Measurements from ENCODE around the gene SNAPC4.

Gene SNAPC4

DNA sequence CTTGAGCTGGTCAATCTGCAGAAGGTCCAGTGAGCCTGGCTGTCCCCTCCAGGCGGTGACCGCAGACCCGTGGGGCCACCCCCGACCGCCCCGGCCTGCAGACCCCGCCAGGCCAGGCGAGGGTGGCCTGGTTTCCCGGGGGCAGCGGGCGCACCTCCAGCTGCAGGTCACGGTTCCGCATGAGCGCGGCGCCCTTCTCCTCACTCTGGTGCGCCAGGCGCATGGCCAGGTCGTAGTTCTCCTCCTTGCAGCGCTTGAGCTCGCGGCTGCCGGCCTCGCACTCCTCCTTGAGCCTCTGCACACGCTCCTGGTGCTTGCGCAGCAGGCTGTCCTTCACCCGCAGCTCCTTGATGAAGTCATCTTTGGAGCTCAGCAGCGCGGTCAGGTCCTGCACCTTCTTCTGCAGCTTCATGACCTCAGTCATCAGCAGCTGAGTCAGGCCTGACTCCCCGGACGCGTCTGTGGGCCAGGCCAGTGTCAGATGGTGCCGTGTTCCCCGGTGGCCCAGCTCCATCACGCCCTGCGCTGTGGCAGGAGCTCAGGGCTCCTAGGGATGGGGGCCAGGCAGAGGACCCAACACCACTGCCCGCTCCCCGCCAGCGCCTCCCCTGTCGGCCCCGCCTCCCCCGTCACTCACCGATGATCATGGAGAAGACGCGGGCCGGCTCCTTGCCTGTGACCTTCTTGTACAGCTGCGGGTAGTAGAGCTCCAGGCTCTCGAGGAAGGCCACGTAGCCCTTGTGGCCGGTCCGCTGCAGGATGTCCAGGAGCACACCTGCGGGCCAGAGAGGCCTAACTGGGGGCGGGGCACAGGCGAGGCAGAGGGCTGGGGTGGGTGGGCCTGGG is 29.1 kb downstream of the SNAPC4 start:
- DNase-seq, result no peak

GRCh38 chr9:136370037-136370436 is 29.9 kb downstream of the SNAPC4 start:
- DNase-seq, result no peak

- DNase-seq, result no peak
Observed at GRCh38 chr9:136368190-136368589, 31.8 kb downstream of the SNAPC4 start.

DNA sequence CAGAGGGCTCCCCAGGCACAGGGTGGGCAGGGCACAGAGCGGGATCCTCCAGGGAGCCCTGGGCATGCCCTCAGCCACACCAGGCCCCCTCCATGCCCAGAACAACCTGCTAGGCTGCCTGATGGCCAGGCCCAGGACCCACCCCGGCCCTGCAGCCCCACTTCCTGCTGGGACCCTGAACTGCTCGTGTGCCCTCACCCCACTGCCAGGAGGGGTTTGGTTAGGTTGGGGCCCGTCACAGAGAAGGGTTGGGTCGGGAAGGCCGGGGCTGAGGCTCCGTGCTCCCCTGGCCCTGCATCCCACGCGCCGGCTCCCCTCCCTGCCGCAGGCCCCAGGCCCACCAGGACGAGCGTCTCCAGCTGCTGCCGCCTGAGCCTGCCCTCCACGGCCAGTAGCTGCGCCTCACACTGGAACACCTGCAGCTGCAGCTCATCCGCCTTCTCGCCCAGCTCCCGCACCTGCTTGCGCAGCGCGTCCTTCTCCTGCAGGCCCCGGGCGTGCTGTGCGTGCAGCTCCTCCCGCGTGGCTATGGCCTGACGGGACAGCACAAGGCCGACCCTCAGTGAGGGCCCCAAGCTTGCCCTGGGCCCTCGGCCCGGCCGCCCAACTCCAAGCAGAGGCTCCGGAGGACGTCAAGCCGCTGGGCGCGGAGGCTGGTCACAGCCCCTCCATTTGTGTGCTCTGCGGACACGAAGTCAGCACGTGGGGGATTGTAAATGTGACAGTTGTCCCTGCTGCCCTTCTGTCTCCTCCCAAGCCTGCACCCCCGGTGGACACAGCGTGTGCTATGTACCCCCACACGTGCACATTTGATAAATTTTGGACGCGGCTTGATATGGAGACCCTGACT is 32.4 kb downstream of the SNAPC4 start:
- no peak for DNase-seq

DNA sequence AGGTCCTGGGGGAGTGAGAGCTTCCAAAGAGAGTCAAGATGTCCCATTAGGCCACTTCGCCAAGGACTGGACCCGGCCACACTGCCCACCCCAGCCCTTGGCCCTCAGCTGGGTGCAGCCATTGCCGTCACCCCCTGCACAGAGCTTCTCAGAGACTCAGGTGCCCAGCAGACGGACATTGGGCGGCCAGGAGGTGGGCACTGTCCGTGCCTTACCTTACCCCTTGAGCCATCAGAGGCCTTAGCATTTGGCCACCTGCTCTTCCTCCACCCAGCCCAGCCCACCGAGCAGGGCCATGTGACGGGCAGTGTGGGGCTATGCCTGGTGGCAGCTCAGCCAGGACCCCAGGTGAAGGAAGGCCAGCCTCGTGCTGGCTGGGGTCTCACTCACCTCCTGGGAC is 33.1 kb downstream of the SNAPC4 start:
- no peak for DNase-seq

DNA sequence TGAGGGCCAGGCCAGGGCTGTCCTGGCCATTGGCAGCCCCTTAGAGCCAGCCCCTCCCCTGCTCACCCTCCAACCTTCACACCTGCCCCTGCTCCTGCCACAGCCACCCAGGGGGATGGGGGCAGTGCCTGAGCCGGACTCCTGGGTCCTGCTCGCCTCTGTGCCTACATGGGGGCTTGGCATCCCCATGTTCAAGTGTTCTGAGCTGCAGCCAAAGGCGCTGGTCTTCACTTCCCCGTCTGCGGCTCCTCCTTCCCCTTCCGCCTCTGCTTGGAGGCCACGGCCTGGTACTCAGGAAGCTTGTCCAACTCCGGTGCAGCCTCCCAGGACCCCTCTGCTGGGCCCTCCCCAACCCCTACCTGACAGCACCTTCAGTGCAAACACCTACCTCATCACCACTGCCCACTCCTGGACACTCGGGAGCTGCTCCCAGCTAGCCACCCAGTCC is 34.2 kb downstream of the SNAPC4 start:
- DNase-seq, result no peak

DNA sequence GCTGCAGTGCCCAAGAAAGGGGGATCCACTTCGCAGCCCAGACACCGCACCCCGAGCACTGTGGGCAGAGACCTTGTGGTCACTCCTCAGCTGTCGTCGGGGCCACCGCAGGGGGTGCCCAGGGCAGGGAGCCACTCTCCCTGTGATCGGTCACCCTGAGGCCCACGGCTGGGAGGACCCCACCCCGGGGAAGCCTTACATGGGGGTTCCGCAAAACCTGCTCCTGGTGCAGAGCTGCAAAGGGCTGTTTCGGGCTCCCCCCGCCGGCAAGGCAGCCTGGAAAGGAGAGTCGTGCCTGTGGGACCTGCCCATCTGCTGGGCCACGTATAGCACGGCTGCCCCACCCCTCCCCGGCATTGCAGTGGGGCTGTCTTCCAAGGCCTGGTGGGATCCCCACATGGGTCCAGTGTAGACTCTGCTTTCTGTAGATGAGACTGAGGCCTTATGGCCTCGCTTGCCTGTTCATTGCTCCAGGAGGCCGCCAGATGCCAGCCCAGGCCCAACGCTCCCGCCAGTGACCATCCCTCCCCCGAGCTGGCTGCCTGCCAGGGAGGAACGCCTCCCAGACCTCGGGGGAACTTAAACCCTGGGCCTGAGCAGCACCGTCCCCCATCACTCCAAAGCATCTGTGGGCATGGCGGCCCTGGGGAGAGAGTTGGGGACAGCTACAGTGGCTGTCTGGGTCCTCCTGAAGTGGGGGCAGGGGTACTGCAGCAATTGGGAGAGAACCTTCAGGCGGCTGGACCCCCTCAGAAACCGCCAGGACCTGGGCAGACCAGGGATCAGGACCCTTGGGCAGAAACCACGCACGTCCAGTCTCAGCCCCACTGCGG is 34.8 kb downstream of the SNAPC4 start:
- DNase-seq, result no peak

- no peak for DNase-seq
Observed at GRCh38 chr9:136363949-136364748, 35.8 kb downstream of the SNAPC4 start.

- peak; percentile 65 to 91 for DNase-seq
Observed at GRCh38 chr9:136363106-136363948, 36.6 kb downstream of the SNAPC4 start, which contains the start of gene DNLZ. TSS of gene DNLZ (minus strand) at chr9:136363744. CDS start at chr9:136363714, 30 bp downstream.

- DNase-seq, result no peak
Observed at GRCh38 chr9:136362450-136362784, 37.6 kb downstream of the SNAPC4 start.

DNA sequence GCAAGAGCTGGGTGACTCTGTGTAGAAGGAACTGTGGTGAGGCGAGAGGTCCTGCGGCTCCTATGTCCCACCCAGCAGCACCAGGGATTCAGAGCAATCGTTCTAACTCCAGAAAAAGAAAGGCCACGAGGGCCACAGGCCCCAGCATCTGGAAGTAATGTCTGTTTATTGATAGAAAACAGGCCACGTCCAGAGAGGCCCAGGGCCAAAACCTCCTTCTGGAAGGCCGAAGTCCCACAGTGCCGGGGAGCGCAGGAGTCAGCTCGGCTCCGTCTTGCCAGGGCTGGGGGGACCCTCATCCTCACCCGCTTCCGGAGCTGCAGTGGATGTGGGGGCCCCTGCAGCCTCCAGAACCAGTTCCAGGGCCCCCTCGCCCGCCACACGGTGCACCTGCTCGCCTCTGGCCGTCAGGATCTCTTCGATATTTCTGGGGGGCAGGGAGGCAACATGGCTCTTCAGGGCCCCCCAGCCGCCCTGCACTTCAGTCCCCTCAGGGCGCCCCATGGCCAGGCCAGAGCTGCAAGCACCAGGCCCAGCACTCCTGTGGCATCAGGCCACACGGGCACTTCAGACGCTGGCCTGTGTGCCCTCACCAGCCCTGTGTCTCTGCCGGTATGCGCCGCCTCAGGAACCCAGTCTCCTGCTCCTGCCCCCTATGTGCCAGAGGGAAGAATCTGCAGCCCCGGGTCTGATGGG is 38.1 kb downstream of the SNAPC4 start:
- no peak for DNase-seq

GRCh38 chr9:136361047-136361753 is 38.8 kb downstream of the SNAPC4 start:
- DNase-seq, result no peak

DNA sequence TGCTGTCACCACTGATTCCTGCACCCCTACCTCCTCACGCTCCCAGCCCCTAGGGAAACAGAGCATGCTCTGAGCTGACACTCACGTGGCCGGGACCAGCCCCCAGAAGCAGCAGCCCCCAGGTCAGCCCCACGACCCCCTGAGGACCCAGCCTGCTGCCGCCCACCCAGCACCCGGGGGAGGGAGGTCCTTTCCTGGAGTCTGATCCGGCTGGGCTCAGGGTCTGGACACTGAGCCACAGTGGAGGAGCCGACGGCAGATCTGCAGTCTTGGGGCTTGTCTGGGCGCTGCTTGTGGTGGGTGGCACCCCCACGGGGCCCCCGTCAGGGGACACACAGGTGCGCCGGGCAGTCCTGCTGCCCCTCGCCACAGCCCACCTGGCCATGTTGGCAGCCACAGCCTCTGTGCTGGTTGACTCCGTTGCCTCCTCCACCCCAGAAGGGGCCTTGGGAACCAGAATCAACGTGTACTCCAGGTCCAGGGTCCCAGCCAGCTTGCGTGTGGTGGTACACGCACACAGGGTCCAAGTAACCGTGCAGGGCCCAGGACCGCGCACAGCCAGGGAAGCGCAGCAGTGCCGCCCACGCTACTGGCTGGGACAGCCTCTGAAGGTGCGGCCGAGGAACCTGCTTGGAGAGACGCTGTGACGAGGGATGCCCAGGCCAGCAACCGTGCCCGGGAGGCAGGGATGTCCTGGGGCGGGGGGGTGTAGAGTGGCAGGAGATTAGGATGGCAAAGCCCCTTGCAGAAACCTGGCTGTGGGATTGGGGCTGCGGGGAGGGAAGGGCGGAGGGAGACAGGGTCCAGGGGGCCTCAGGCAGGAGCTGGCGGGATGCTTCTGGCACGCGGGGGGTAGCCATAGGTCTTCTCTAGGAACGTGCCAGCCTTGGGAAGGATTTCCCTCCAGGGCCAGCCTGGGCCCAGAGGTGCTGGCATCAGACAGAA is 39.9 kb downstream of the SNAPC4 start:
- DNase-seq, result no peak

- no peak for DNase-seq
Observed at GRCh38 chr9:136358888-136359287, 41.1 kb downstream of the SNAPC4 start.

- no peak for DNase-seq
Observed at GRCh38 chr9:136358016-136358415, 42.0 kb downstream of the SNAPC4 start.

- DNase-seq, result no peak
Observed at GRCh38 chr9:136357202-136357725, 42.7 kb downstream of the SNAPC4 start.

DNA sequence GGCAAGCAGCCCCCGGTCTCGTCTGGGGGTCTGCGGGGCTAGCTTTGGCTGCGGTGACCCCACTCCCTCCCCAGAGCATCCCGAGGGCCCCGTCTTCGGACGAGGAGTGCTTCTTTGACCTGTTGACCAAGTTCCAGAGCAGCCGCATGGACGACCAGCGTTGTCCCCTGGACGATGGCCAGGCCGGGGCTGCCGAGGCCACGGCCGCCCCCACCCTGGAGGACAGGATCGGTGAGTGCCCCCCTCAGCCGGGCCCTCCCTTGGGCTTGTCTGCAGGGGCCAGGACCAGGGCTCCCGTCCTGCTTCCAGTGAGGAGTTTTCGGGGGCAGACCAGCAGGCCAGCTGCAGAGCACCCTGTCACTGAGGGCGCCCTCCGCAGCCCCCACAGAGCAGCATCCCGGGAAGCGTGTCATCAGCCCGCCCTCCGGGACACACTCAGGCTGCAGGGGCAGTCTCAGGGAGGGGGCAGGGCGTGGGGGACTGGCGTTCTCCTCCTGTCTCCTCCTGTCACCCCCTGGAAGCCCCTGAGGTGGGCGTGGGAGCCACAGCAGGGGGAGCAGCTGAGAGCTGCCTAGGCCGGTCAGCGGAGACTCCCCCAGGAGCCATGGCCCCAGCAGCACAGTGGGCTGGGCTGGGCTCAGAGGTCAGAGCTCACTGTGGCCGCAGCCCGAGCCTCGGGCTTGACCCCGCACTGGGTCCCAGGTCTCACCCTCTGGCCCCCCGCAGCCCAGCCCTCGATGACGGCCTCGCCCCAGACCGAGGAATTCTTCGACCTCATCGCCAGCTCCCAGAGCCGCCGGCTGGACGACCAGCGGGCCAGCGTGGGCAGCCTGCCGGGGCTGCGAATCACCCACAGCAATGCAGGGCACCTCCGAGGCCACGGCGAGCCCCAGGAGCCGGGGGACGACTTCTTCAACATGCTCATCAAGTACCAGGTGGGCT is 44.1 kb downstream of the SNAPC4 start:
- no peak for DNase-seq

Data from NCI-H526 (cell line).